Liver (tissue), 3 donors: ENCODE data around the gene DAPK3.

ENCODE experiments used
- EGR1 ChIP-seq, 2 donors: IDR thresholded peaks; 2 replicates each; pipeline ENCODE4 v1.6.1; 2016 to 2018; ENCODE audit warnings: antibody characterized with exemption in 2 of 2, low read depth in 2 of 2
- FOXA1 ChIP-seq: IDR thresholded peaks from 2 replicates; pipeline ENCODE4 v1.6.1; 2016; ENCODE audit warnings: antibody characterized with exemption
- GABPA ChIP-seq, 2 donors: IDR thresholded peaks in 1 of 2; conservative IDR thresholded peaks in 1 of 2; 2 replicates each; pipeline ENCODE4 v1.6.1; 2016; ENCODE audit warnings: antibody characterized with exemption in 2 of 2, mild to moderate bottlenecking in 1 of 2, moderate library complexity in 1 of 2
- HNF4A ChIP-seq, 2 donors: conservative IDR thresholded peaks; 2 replicates each; pipeline ENCODE4 v1.6.1; 2016; ENCODE audit warnings: antibody characterized with exemption in 2 of 2, mild to moderate bottlenecking in 2 of 2
- JUND ChIP-seq, 2 donors: IDR thresholded peaks; 2 replicates each; pipeline ENCODE4 v1.6.1; 2016; ENCODE audit warnings: antibody characterized with exemption in 2 of 2
- SP1 ChIP-seq: IDR thresholded peaks from 2 replicates; pipeline ENCODE4 v1.6.1; 2018; ENCODE audit warnings: antibody characterized with exemption, mild to moderate bottlenecking
- TAF1 ChIP-seq: conservative IDR thresholded peaks from 2 replicates; pipeline ENCODE4 v1.6.1; 2016; ENCODE audit warnings: antibody characterized with exemption, mild to moderate bottlenecking
- YY1 ChIP-seq: IDR thresholded peaks from 2 replicates; pipeline ENCODE4 v1.6.1; 2016; ENCODE audit warnings: antibody characterized with exemption, mild to moderate bottlenecking
- TF ChIP-seq, protein P1 (sequence below): IDR thresholded peaks from 2 replicates; pipeline ENCODE4 v1.6.1; 2016; ENCODE audit warnings: antibody characterized with exemption
- TF ChIP-seq, protein P2 (sequence below): fragments of 150-350 bp; IDR thresholded peaks from 2 replicates; pipeline ENCODE4 v1.5.1; 2017; ENCODE audit warnings: improper control_type of control experiment, low read depth, low read length; ENCODE audit not compliant: missing input control
- TF ChIP-seq, protein P3 (sequence below): IDR thresholded peaks from 2 replicates; pipeline ENCODE4 v1.6.1; 2016; ENCODE audit warnings: antibody characterized with exemption
- TF ChIP-seq, protein P4 (sequence below): IDR thresholded peaks from 2 replicates; pipeline ENCODE4 v1.6.1; 2016; ENCODE audit warnings: antibody characterized with exemption
- TF ChIP-seq, protein P5 (sequence below): IDR thresholded peaks from 2 replicates; pipeline ENCODE4 v1.6.1; 2016; ENCODE audit warnings: antibody characterized with exemption, mild to moderate bottlenecking
- donor health status: healthy.
- donor health status: healthy.

DNA sequence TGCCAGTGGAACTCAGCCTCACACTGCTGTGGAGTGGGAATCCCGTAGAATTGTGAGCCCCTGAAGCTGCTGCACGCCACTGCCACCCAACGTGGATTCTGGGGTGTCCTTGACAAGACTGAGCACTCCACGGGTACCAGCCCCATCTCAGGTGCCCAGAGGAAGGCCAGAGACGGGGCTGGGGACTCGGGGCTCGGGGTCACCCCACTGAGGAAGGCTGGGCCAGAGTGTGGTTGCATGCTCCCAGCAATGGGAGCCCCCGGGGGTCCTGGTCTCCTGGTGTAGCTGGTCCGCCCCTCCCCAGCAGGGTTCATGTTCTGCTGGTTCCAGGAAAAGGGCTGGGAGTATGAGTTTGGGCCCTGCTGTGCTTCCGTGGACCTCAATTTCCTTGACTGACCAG is 15.2 kb downstream of the DAPK3 start:
- TF ChIP-seq, protein P1, sequence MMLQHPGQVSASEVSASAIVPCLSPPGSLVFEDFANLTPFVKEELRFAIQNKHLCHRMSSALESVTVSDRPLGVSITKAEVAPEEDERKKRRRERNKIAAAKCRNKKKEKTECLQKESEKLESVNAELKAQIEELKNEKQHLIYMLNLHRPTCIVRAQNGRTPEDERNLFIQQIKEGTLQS, result no peak
- TF ChIP-seq, protein P2, sequence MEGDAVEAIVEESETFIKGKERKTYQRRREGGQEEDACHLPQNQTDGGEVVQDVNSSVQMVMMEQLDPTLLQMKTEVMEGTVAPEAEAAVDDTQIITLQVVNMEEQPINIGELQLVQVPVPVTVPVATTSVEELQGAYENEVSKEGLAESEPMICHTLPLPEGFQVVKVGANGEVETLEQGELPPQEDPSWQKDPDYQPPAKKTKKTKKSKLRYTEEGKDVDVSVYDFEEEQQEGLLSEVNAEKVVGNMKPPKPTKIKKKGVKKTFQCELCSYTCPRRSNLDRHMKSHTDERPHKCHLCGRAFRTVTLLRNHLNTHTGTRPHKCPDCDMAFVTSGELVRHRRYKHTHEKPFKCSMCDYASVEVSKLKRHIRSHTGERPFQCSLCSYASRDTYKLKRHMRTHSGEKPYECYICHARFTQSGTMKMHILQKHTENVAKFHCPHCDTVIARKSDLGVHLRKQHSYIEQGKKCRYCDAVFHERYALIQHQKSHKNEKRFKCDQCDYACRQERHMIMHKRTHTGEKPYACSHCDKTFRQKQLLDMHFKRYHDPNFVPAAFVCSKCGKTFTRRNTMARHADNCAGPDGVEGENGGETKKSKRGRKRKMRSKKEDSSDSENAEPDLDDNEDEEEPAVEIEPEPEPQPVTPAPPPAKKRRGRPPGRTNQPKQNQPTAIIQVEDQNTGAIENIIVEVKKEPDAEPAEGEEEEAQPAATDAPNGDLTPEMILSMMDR, result no peak
- TF ChIP-seq, protein P3, sequence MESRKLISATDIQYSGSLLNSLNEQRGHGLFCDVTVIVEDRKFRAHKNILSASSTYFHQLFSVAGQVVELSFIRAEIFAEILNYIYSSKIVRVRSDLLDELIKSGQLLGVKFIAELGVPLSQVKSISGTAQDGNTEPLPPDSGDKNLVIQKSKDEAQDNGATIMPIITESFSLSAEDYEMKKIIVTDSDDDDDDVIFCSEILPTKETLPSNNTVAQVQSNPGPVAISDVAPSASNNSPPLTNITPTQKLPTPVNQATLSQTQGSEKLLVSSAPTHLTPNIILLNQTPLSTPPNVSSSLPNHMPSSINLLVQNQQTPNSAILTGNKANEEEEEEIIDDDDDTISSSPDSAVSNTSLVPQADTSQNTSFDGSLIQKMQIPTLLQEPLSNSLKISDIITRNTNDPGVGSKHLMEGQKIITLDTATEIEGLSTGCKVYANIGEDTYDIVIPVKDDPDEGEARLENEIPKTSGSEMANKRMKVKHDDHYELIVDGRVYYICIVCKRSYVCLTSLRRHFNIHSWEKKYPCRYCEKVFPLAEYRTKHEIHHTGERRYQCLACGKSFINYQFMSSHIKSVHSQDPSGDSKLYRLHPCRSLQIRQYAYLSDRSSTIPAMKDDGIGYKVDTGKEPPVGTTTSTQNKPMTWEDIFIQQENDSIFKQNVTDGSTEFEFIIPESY, result no peak
- no peak for TF ChIP-seq SP1
- TF ChIP-seq TAF1, result no peak
- TF ChIP-seq EGR1 (IDR thresholded peaks at IDR 0.05; ENCODE audit: low read depth in 2 of 2), result no peak
- no peak for TF ChIP-seq YY1
- TF ChIP-seq GABPA (IDR thresholded peaks at IDR 0.05 in 1 of 2, conservative IDR thresholded peaks at IDR 0.05 in 1 of 2), result no peak
- TF ChIP-seq JUND (IDR thresholded peaks at IDR 0.05), result no peak
- TF ChIP-seq HNF4A (conservative IDR thresholded peaks at IDR 0.05), result no peak
- TF ChIP-seq, protein P4, sequence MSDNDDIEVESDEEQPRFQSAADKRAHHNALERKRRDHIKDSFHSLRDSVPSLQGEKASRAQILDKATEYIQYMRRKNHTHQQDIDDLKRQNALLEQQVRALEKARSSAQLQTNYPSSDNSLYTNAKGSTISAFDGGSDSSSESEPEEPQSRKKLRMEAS, result no peak
- TF ChIP-seq FOXA1, result no peak
- TF ChIP-seq, protein P5, sequence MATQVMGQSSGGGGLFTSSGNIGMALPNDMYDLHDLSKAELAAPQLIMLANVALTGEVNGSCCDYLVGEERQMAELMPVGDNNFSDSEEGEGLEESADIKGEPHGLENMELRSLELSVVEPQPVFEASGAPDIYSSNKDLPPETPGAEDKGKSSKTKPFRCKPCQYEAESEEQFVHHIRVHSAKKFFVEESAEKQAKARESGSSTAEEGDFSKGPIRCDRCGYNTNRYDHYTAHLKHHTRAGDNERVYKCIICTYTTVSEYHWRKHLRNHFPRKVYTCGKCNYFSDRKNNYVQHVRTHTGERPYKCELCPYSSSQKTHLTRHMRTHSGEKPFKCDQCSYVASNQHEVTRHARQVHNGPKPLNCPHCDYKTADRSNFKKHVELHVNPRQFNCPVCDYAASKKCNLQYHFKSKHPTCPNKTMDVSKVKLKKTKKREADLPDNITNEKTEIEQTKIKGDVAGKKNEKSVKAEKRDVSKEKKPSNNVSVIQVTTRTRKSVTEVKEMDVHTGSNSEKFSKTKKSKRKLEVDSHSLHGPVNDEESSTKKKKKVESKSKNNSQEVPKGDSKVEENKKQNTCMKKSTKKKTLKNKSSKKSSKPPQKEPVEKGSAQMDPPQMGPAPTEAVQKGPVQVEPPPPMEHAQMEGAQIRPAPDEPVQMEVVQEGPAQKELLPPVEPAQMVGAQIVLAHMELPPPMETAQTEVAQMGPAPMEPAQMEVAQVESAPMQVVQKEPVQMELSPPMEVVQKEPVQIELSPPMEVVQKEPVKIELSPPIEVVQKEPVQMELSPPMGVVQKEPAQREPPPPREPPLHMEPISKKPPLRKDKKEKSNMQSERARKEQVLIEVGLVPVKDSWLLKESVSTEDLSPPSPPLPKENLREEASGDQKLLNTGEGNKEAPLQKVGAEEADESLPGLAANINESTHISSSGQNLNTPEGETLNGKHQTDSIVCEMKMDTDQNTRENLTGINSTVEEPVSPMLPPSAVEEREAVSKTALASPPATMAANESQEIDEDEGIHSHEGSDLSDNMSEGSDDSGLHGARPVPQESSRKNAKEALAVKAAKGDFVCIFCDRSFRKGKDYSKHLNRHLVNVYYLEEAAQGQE, result no peak
